GM18498 (cell line): Measurements from ENCODE around the gene TIAM2.
"Not testable (repeated sequence)": the region's sequence is repeated elsewhere in the genome, so short reads cannot be mapped to it uniquely, and the experiment has no call there.

ENCODE experiments used
- ATAC-seq: cut with Tn5 transposase; IDR thresholded peaks from one replicate; pipeline ENCODE4 v1.9.1; 2021; ENCODE audit warnings: mild to moderate bottlenecking, moderate library complexity; ENCODE audit not compliant: unreplicated experiment

The TIAM2 gene

GRCh38 chr6:155221086-155221485, 226.0 kb downstream of the TIAM2 start:
- no peak for ATAC-seq

GRCh38 chr6:155222506-155222905, 227.4 kb downstream of the TIAM2 start:
- ATAC-seq = no peak

GRCh38 chr6:155223646-155224451, 228.7 kb downstream of the TIAM2 start:
- ATAC-seq = peak; percentile 96

- no peak for ATAC-seq
Measured at GRCh38 chr6:155224618-155225017, 229.5 kb downstream of the TIAM2 start.

GRCh38 chr6:155227046-155227445, 231.9 kb downstream of the TIAM2 start:
- no peak for ATAC-seq

GRCh38 chr6:155228546-155229166, 233.5 kb downstream of the TIAM2 start:
- no peak for ATAC-seq

GRCh38 chr6:155230975-155231374, 235.9 kb downstream of the TIAM2 start:
- ATAC-seq = not testable (repeated sequence)

- no peak for ATAC-seq
Measured at GRCh38 chr6:155232848-155233247, 237.7 kb downstream of the TIAM2 start.

- no peak for ATAC-seq
Measured at GRCh38 chr6:155234167-155234566, 239.1 kb downstream of the TIAM2 start.

GRCh38 chr6:155234687-155235086, 239.6 kb downstream of the TIAM2 start:
- ATAC-seq = no peak

GRCh38 chr6:155235087-155235486, 240.0 kb downstream of the TIAM2 start:
- ATAC-seq = no peak

GRCh38 chr6:155237613-155238012, 242.5 kb downstream of the TIAM2 start:
- ATAC-seq = no peak

GRCh38 chr6:155240905-155241600, 245.9 kb downstream of the TIAM2 start:
- no peak for ATAC-seq

- ATAC-seq = no peak
Measured at GRCh38 chr6:155241966-155242365, 246.9 kb downstream of the TIAM2 start.

- ATAC-seq = no peak
Measured at GRCh38 chr6:155244434-155244833, 249.3 kb downstream of the TIAM2 start.

GRCh38 chr6:155245193-155245592, 250.1 kb downstream of the TIAM2 start:
- no peak for ATAC-seq

- no peak for ATAC-seq
Measured at GRCh38 chr6:155245831-155246230, 250.7 kb downstream of the TIAM2 start.

- no peak for ATAC-seq
Measured at GRCh38 chr6:155246825-155247224, 251.7 kb downstream of the TIAM2 start.

GRCh38 chr6:155247618-155248007, 252.5 kb downstream of the TIAM2 start:
- no peak for ATAC-seq

- no peak for ATAC-seq
Measured at GRCh38 chr6:155248008-155249001, 253.2 kb downstream of the TIAM2 start.
